Kidney (tissue), 14 donors: ENCODE results near the gene TNNC1. TPM values are rescaled to one million over a fixed set of nuclear protein-coding genes. Genes with fewer than 3 reads are reported as not detected.

Experiments used
- DNase-seq, 5 donors: peaks; one replicate each; pipeline ENCODE4 v3.0.0-alpha.2; 2013 to 2020
- FAIRE-seq: peaks from 2 replicates; lab custom pipeline; 2012; peaks lifted over from hg19 to GRCh38; lab: Jason Lieb, UNC
- H3K27ac ChIP-seq, 2 donors: one replicate each; pipeline ENCODE4 v1.7.0; 2013; ENCODE audit warnings: low read depth in 2 of 2, low read length in 2 of 2, inconsistent platforms in 1 of 2
- H3K27me3 ChIP-seq: one replicate; pipeline ENCODE4 v1.7.1; 2013; ENCODE audit warnings: low read length, inconsistent platforms; ENCODE audit not compliant: control insufficient read depth, insufficient read depth
- H3K36me3 ChIP-seq, 3 donors: one replicate each; pipeline versions ENCODE4 v1.7.0 to v1.7.1; 2013; ENCODE audit warnings: low read length in 3 of 3, control low read depth in 1 of 3, inconsistent platforms in 1 of 3; ENCODE audit not compliant: insufficient read depth in 3 of 3, control insufficient read depth in 2 of 3
- H3K4me1 ChIP-seq, 3 donors: one replicate each; pipeline versions ENCODE4 v1.7.0 to v1.7.1; 2013; ENCODE audit warnings: low read length in 3 of 3, inconsistent platforms in 1 of 3, low read depth in 1 of 3; ENCODE audit not compliant: control insufficient read depth in 2 of 3, insufficient read depth in 2 of 3
- H3K4me3 ChIP-seq, 3 donors: one replicate each; pipeline versions ENCODE4 v1.7.0 to v1.8.1; 2013; ENCODE audit warnings: low read length in 3 of 3, control low read depth in 1 of 3, inconsistent platforms in 1 of 3
- H3K9ac ChIP-seq, 3 donors: one replicate each; pipeline versions ENCODE4 v1.7.0 to v1.7.1; 2013; ENCODE audit warnings: low read length in 3 of 3, control low read depth in 1 of 3, inconsistent platforms in 1 of 3
- H3K9me3 ChIP-seq, 3 donors: one replicate each; pipeline versions ENCODE4 v1.7.0 to v1.7.1; 2013; ENCODE audit warnings: low read length in 3 of 3, control low read depth in 1 of 3, inconsistent platforms in 1 of 3; ENCODE audit not compliant: control insufficient read depth in 2 of 3, insufficient read depth in 1 of 3
- intact Hi-C: fragments of 100-400 bp; cut with DNase I; formaldehyde crosslinking; loops from one replicate; pipeline ENCODE4 v1.11.1; 2022
- polyA plus RNA-seq: library from polyadenylated mRNA; stranded (reverse); fragments of 350-450 nt; fragmentation: Illumina TruSeq; extraction: RNeasy Lipid Tissue Mini Kit (QIAGEN cat#74804); gene quantifications from one replicate; pipeline ENCODE4 v1.2.3, GENCODE V29; 2014; ENCODE audit warnings: low read depth, low replicate concordance; ENCODE audit not compliant: insufficient read depth
- total RNA-seq: library from RNA; stranded (reverse); fragmentation: NEBNext Ultra II Directional; extraction: Animal tissue kit (Norgen Biotek cat#: 25700); gene quantifications from one replicate; pipeline ENCODE4 v1.2.1, GENCODE V29; 2021
- TF ChIP-seq, protein P1 (sequence below): IDR thresholded peaks from 3 replicates; pipeline ENCODE4 v1.5.1; 2012; ENCODE audit warnings: mild to moderate bottlenecking, moderate library complexity, borderline replicate concordance; ENCODE audit not compliant: insufficient read depth; ENCODE audit errors: extremely low read depth
- donor health status: control.
- donor health status: control.
- donor health status: control.
- donor health status: control.
- donor health status: control.
- donor health status: DM: yes; HTN: yes; CAD: no.
- donor health status: Normal renal cell carcinoma (clear cell type).

Gene TNNC1
- total and polyA plus RNA-seq, 2 donors from 2014 or later = 2.2 to 86.6 TPM

DNA sequence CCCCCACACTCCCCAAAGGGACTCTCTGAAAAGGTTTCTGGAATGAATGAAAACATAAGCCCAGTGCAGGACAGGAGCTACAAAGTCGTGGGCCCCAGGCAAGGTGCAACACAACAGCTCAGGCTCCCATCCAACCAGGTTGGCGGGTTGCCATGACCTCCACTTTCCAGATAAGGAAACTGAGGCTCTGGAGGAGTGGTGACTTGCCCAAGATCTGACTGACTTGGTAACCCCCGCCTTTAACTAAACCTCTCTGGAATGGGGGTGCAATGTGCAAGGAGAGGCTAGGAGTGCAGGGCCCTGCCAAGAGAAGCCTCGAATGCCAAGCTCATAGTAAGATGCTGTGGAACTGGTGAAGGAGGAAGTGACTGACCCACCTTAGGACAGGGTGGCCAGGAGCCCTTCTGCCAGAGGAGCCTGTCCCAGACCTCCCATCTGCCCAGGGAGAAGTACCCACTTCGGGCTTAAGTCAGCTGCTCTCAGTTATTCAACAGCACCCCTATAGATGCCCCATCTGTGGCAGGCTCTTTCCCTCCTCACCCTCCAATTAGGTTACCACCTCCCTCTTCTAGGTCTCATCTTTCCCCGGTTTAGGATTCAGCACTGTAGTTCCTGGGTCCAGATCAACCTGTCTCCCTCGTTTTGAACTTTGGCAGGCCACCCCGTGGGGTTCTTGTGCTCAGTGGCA lies 553 bp upstream of the TNNC1 start:
- FAIRE-seq (no peak), DNase-seq (no peak)
- peaks cover 7 to 18% (median 14%) of the 10 kb centered on the region in 3 donors for H3K36me3 ChIP-seq
- H3K9me3 ChIP-seq = no peaks in the 10 kb centered on the region
- peaks cover 0 to 39% (median 22%) of the 10 kb centered on the region in 3 donors for H3K4me1 ChIP-seq
- peak overlapping the region in 2 of 3 donors; percentile 90 to 94 for H3K9ac ChIP-seq
- H3K4me3 ChIP-seq = peak overlapping the region in 2 of 3 donors; percentile 75 to 88
- TF ChIP-seq, protein P1, sequence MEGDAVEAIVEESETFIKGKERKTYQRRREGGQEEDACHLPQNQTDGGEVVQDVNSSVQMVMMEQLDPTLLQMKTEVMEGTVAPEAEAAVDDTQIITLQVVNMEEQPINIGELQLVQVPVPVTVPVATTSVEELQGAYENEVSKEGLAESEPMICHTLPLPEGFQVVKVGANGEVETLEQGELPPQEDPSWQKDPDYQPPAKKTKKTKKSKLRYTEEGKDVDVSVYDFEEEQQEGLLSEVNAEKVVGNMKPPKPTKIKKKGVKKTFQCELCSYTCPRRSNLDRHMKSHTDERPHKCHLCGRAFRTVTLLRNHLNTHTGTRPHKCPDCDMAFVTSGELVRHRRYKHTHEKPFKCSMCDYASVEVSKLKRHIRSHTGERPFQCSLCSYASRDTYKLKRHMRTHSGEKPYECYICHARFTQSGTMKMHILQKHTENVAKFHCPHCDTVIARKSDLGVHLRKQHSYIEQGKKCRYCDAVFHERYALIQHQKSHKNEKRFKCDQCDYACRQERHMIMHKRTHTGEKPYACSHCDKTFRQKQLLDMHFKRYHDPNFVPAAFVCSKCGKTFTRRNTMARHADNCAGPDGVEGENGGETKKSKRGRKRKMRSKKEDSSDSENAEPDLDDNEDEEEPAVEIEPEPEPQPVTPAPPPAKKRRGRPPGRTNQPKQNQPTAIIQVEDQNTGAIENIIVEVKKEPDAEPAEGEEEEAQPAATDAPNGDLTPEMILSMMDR = no peak
- H3K27me3 ChIP-seq = no peaks in the 10 kb centered on the region
- intact Hi-C loops = no loop called here
- H3K27ac ChIP-seq = peak overlapping the region; percentile 90 to 94

DNA sequence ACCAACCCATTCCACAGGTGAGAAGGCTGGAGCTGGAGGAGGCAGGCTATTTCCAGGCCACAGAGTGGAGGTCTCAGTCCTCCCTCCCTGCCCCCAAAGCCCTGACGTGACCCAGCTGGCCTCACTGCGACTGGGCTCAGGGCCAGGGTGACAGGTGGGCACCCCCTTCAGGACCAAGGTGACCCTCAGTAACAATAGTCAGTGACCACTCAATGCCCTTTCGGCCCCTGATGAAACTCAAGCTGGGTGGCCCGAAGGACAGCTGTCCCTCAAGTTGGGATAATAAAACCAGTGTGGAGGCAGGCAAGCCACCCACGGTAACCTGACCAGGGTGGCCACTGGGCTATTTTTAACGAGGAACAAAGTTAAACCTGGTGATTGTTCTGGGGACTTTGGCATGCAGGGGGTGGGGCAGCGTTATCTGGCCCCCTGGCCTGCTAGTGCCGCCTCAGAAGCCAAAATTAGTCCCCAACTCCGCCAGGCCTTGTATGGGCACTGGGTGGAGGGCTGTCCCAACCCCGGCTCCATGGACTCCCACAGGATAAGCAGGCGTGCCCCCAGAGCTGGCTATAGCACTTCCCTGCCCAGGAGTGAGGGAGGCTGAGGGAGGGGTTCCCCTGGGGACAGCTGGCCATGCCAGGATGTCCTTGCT lies 1.1 kb downstream of the TNNC1 start:
- intact Hi-C loops = no loop called here
- DNase-seq (peak in 1 of 5 donors; percentile 69), FAIRE-seq (no peak)
- Histone ChIP-seq H3K9me3 (no peaks in the 10 kb centered on the region), H3K27me3 (no peaks in the 10 kb centered on the region), H3K36me3 (peaks cover 0 to 1% (median 0%) of the 10 kb centered on the region in 3 donors), H3K4me3 (no peak overlapping the region), H3K4me1 (peaks cover 0 to 39% (median 22%) of the 10 kb centered on the region in 3 donors), H3K9ac (no peak overlapping the region), H3K27ac (peak overlapping the region in 1 of 2 donors; percentile 23)
- TF ChIP-seq, protein P1 = no peak

DNA sequence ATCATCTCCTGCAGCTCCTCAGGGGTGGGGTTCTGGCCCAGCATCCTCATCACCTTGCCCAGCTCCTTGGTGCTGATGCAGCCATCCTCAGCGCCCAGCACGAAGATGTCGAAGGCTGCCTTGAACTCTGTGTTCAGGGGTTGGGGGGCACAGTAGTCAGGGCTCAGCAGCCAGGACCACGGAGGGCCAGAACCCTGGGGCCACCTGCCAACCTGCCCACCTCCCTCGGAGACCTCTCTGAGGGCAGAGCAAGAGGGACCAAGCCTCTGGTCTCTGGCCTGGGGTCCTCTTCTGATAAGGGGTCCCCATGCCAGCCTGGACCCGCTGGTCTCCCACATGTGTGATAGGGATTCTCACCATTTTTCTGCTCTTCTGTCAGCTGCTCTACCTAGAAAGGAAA lies 1.7 kb downstream of the TNNC1 start:
- no peaks in the 10 kb centered on the region for H3K9me3 ChIP-seq
- DNase-seq (no peak), FAIRE-seq (no peak)
- no peak overlapping the region for H3K9ac ChIP-seq
- no peaks in the 10 kb centered on the region for H3K27me3 ChIP-seq
- peak overlapping the region in 1 of 2 donors; percentile 23 for H3K27ac ChIP-seq
- no peaks in the 10 kb centered on the region for H3K36me3 ChIP-seq
- H3K4me3 ChIP-seq = no peak overlapping the region
- TF ChIP-seq, protein P1 = no peak
- H3K4me1 ChIP-seq = peaks cover 0 to 39% (median 20%) of the 10 kb centered on the region in 3 donors
- intact Hi-C loops = no loop called here
